AG04449 (cell line): Measurements from ENCODE around the gene PRKAR1B.

Source experiments
- CTCF ChIA-PET: fragments of 350-600 bp; formaldehyde crosslinking; extraction: SDS; loops from one replicate; lab custom pipeline; 2021; ENCODE audit warnings: antibody characterized with exemption; lab: Yijun Ruan, JAX
- POLR2A ChIA-PET: fragments of 400-600, 350-600 bp; formaldehyde crosslinking; extraction: SDS; loops from one replicate; lab custom pipeline; 2020; ENCODE audit warnings: antibody characterized with exemption, inconsistent platforms; lab: Yijun Ruan, JAX
- DNase-seq: peaks from one replicate; pipeline ENCODE4 v3.0.0-alpha.2; 2010; ENCODE audit warnings: low read depth, low spot score
- H3K4me3 ChIP-seq: 2 replicates; pipeline ENCODE4 v1.5.1; 2011; ENCODE audit warnings: low read depth, mild to moderate bottlenecking, control low read depth, low read length
- TF ChIP-seq, protein P1 (sequence below): IDR thresholded peaks from one replicate; pipeline ENCODE4 v1.5.1; 2011; ENCODE audit warnings: mild to moderate bottlenecking, moderate library complexity, low read length, control low read depth, inconsistent platforms; ENCODE audit not compliant: insufficient read depth; ENCODE audit errors: missing control alignments

The PRKAR1B gene

DNA sequence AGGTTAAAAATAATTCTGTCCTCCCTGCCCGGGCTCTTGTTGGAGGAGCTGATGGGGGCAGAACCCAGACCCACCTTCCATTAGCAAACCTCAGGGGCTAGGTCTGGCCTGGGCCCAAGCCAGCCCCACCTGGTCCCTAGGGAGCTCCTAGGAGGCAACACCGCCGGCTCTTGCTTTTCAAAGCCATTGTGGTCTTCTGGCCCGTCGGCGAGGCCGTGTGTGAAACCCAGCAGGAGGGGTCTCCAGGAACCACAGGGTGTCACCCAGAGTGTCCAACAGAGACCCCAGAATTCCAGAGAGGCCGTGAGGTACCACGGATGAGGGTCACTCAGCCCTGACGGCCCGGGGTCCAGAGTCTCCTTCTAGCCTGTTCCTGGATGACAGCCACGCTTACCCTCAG is 190.8 kb downstream of the PRKAR1B start:
- no peak overlapping the region for H3K4me3 ChIP-seq
- TF ChIP-seq, protein P1, sequence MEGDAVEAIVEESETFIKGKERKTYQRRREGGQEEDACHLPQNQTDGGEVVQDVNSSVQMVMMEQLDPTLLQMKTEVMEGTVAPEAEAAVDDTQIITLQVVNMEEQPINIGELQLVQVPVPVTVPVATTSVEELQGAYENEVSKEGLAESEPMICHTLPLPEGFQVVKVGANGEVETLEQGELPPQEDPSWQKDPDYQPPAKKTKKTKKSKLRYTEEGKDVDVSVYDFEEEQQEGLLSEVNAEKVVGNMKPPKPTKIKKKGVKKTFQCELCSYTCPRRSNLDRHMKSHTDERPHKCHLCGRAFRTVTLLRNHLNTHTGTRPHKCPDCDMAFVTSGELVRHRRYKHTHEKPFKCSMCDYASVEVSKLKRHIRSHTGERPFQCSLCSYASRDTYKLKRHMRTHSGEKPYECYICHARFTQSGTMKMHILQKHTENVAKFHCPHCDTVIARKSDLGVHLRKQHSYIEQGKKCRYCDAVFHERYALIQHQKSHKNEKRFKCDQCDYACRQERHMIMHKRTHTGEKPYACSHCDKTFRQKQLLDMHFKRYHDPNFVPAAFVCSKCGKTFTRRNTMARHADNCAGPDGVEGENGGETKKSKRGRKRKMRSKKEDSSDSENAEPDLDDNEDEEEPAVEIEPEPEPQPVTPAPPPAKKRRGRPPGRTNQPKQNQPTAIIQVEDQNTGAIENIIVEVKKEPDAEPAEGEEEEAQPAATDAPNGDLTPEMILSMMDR: no peak
- POLR2A ChIA-PET: no interaction called here
- DNase-seq: no peak
- CTCF ChIA-PET: interaction anchor here (1.9 kb wide), 1 partner anchor 10 kb away, joined by 6 read pairs; no protein-coding TSS in a partner anchor

DNA sequence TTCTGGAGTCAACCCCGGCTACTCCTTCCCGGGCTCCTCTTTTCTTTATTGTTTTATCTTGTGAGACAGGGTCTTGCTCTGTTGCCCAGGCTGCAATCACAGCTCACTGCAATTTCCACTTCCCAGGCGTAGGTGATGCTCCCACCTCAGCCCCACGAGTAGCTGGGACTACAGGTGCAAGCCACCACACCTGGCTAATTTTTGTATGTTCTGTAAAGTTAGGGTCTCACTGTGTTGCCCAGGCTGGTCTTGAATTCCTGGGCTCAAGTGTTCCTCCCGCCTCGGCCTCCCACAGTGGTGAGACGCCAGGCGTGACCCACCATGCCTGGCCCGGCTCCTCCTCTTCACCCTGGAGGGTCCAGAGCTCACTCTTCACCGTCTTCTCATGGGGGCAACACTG is 192.1 kb downstream of the PRKAR1B start:
- H3K4me3 ChIP-seq: no peak overlapping the region
- ChIA-PET CTCF (interaction anchor here (1.9 kb wide), 1 partner anchor 9 kb away, joined by 6 read pairs; no protein-coding TSS in a partner anchor), POLR2A (no interaction called here)
- no peak for DNase-seq
- TF ChIP-seq, protein P1: no peak

DNA sequence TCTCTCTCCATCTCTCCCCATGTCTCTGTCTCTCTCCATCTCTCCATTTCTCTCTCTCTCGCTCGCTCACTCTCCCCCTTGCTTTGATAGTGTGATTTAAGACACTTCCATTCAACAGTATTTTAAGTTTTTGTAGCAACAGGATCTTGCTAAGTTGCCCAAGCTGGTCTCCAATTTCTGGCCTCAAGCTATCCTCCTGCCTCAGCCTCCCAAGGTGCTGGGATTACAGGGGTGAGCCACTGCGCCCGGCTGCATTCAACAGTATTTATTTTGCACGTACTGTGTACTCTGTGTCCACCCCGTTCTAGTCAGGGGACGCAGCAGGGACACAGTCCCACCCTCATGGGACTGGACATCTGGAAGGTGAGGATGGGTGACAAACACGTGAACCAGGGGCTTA is 193.0 kb downstream of the PRKAR1B start:
- no peak overlapping the region for H3K4me3 ChIP-seq
- ChIA-PET CTCF (interaction anchor here (0.8 kb wide), 1 partner anchor 13 kb away, joined by 4 read pairs; no protein-coding TSS in a partner anchor), POLR2A (no interaction called here)
- DNase-seq: no peak
- TF ChIP-seq, protein P1: no peak

DNA sequence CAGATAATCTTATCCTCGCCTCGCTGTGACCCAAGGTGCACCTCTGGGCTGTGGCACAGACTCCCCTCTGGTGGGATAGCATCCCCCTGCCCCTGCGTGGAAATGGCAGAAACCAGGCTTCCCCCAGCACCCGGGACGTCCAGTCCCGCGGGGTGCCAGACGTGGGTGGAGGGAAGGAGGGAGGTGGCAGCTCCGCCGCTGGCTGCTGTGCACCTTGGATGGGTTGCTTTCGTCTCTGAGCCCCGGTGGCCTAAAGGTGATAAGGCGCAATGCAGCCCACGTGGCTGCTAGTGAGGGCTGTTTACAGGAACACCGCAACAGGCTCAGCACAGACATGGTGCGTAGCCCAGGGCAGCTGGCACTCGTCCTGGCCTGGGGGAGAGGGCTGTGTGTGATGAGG is 193.8 kb downstream of the PRKAR1B start:
- no peak for DNase-seq
- ChIA-PET POLR2A (no interaction called here), CTCF (interaction anchor here (0.6 to 0.8 kb wide), 2 partner anchors 9 to 12 kb away, joined by 3 read pairs; no protein-coding TSS in a partner anchor)
- TF ChIP-seq, protein P1: no peak
- no peak overlapping the region for H3K4me3 ChIP-seq

DNA sequence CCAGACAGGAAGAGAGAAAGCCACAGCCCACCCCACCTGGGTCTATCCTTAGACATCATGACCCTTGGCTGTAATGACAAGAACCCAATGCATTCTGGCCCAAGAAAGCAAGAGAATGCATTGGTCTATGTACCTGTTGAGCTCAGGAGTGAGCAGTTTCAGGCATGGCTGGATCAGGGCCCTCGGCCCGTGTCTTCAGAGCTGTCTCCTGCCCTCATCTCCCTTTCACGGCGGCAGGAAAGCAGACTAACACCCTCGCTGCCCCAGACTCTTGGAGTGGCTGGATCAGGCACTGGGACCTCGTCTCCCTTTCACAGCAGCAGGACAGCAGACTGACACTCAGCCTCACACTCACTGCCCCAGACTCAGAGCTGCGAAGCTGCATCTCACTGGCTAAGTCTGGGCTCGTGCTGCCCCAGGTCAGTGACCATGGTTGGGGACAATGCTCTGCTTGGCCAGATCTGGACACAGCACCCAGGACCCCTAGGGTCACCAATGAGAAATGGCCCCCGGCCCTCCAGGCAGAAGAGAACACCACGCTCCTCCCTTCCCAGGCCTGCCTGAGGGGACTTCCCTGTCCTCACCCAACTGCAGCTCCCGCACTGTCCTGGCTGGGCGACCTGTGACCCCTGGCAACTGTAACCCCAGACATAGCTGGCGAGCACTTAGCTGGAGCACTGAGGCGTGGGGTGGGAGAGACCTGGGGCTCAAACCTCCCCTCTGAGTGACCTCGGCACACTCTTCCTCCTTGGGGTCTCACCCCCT is 194.5 kb downstream of the PRKAR1B start:
- no peak overlapping the region for H3K4me3 ChIP-seq
- TF ChIP-seq, protein P1: no peak
- ChIA-PET CTCF (interaction anchor here (0.6 to 0.8 kb wide), 2 partner anchors 8 to 11 kb away, joined by 3 read pairs; no protein-coding TSS in a partner anchor), POLR2A (interaction anchor here (0.6 to 0.7 kb wide), 2 partner anchors 74 to 167 kb away, joined by 3 read pairs; no protein-coding TSS in a partner anchor)
- DNase-seq: no peak

DNA sequence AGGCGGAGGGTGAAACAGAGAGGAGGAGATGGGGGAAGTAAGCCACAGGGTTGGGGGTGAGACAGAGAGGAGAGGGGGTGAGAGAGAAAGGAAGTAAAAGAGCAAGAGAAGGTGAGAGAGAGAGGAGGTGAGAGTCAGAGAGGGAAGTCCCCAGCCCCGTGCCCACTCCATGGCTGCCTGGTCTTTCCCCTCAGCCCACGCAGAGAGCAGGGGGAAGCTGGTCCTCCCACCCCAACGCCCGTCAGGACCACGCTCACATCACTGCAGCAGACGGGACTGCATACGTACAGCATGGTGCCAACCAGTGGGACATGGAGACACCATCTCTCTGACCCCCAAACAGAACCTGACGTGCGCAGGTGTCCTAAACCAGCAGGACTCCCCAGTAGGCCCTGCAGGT is 195.3 kb downstream of the PRKAR1B start:
- no peak for DNase-seq
- ChIA-PET POLR2A (no interaction called here), CTCF (no interaction called here)
- TF ChIP-seq, protein P1: no peak
- H3K4me3 ChIP-seq: no peak overlapping the region
